HCT116 (cell line): ENCODE results near the gene ZNF180. TPM values are rescaled to one million over a fixed set of nuclear protein-coding genes. Genes with fewer than 3 reads are reported as not detected.
"Not testable (repeated sequence)": the region's sequence is repeated elsewhere in the genome, so short reads cannot be mapped to it uniquely, and the experiment has no call there.

Source experiments
- ATAC-seq: fragments of 200-7000 bp; cut with Tn5 transposase; 2 replicates; pipeline ENCODE4 v1.9.1; 2020; ENCODE audit warnings: mild to moderate bottlenecking, moderate library complexity
- BruUV-seq: library from RNA; stranded (reverse); fragments of 400-500 nt; replicated peaks from 2 replicates; lab custom pipeline; 2021; lab: Mats Ljungman, UMichigan
- CTCF ChIA-PET: fragments of 300-600 bp; sonication (Branson Sonifier 250); formaldehyde crosslinking; loops from one replicate; lab custom pipeline; 2021; ENCODE audit warnings: antibody characterized with exemption; lab: Charles Lee
- POLR2A ChIA-PET: fragments of 300-600, 350-600 bp; sonication (Branson Sonifier 250); formaldehyde crosslinking; loops from one replicate; lab custom pipeline; 2021; ENCODE audit warnings: antibody characterized with exemption; lab: Charles Lee
- RAD21 ChIA-PET, 2 experiments: fragments of 300-600 bp; sonication (Branson Sonifier 250); formaldehyde crosslinking; loops; one replicate each; lab custom pipeline; 2023; ENCODE audit warnings: low total read pairs in 2 of 2; ENCODE audit not compliant: uncharacterized antibody in 2 of 2, unreplicated experiment in 2 of 2, low non-redundant PET in 1 of 2; lab: Charles Lee
- DNase-seq: peaks from one replicate; pipeline ENCODE4 v3.0.0-alpha.2; 2010; ENCODE audit warnings: low read depth, low spot score
- H2AFZ ChIP-seq: fragments of 200-600 bp; shearing (Covaris generic), sonication (generic); 2 replicates; pipeline ENCODE4 v1.6.1; 2017; ENCODE audit warnings: low read depth, mixed run types, mixed read lengths, antibody characterized with exemption, low read length; ENCODE audit not compliant: poor library complexity, severe bottlenecking
- H3K27ac ChIP-seq: 2 replicates; pipeline ENCODE4 v1.5.1; 2012; ENCODE audit warnings: low read depth, low read length
- H3K27me3 ChIP-seq: fragments of 200-600 bp; sonication (generic); 2 replicates; pipeline ENCODE4 v1.6.1; 2016; ENCODE audit warnings: mixed run types, low read length, mixed read lengths; ENCODE audit not compliant: insufficient read depth
- H3K36me3 ChIP-seq, 2 experiments: fragments of 200-500 bp in 1 of 2; fragments of 200-600 bp in 1 of 2; sonication (Bioruptor generic) in 1 of 2; sonication (generic) in 1 of 2; 2 replicates each; pipeline versions ENCODE4 v1.5.1 to v1.6.1; 2014 to 2016; ENCODE audit warnings: low read length in 2 of 2, inconsistent platforms in 1 of 2, mixed read lengths in 1 of 2, mixed run types in 1 of 2; ENCODE audit not compliant: insufficient read depth in 2 of 2, control insufficient read depth in 1 of 2
- H3K4me1 ChIP-seq, 2 experiments: fragments of 200-600 bp in 1 of 2; sonication (generic) in 1 of 2; 2 replicates each; pipeline versions ENCODE4 v1.5.1 to v1.6.1; 2012 to 2017; ENCODE audit warnings: low read length in 2 of 2, inconsistent platforms in 1 of 2, mild to moderate bottlenecking in 1 of 2, mixed read lengths in 1 of 2, mixed run types in 1 of 2, moderate library complexity in 1 of 2; ENCODE audit not compliant: insufficient read depth in 2 of 2, control insufficient read depth in 1 of 2
- H3K4me2 ChIP-seq: fragments of 200-600 bp; sonication (generic); 2 replicates; pipeline ENCODE4 v1.6.1; 2017; ENCODE audit warnings: mixed run types, low read length, mixed read lengths
- H3K4me3 ChIP-seq, 2 experiments: fragments of 200-600 bp in 1 of 2; sonication (generic) in 1 of 2; replicated peaks in 1 of 2; 2 replicates each; pipeline ENCODE4 v1.5.1; 2011 to 2016; ENCODE audit warnings: low read length in 2 of 2, control low read depth in 1 of 2, low read depth in 1 of 2, mild to moderate bottlenecking in 1 of 2, mixed read lengths in 1 of 2, mixed run types in 1 of 2
- H3K79me2 ChIP-seq: fragments of 200-600 bp; sonication (generic); 2 replicates; pipeline ENCODE4 v1.6.1; 2017; ENCODE audit warnings: mild to moderate bottlenecking, mixed run types, low read length, moderate library complexity, mixed read lengths; ENCODE audit not compliant: insufficient read depth
- H3K9ac ChIP-seq: fragments of 200-600 bp; sonication (generic); 2 replicates; pipeline ENCODE4 v1.6.1; 2016; ENCODE audit warnings: low read length, mixed read lengths
- H3K9me2 ChIP-seq: fragments of 200-600 bp; sonication (generic), shearing (Covaris generic); 2 replicates; pipeline ENCODE4 v1.6.1; 2017; ENCODE audit warnings: mixed run types, mild to moderate bottlenecking, moderate library complexity; ENCODE audit not compliant: insufficient read depth
- H3K9me3 ChIP-seq, 2 experiments: fragments of 200-500 bp in 1 of 2; fragments of 200-600 bp in 1 of 2; sonication (Bioruptor generic) in 1 of 2; sonication (generic) in 1 of 2; 2 replicates each; pipeline ENCODE4 v1.6.1; 2014 to 2017; ENCODE audit warnings: low read length in 2 of 2, mixed read lengths in 2 of 2, inconsistent platforms in 1 of 2, low read depth in 1 of 2, mild to moderate bottlenecking in 1 of 2, mixed run types in 1 of 2, moderate library complexity in 1 of 2; ENCODE audit not compliant: control insufficient read depth in 1 of 2, insufficient read depth in 1 of 2
- H4K20me1 ChIP-seq: fragments of 200-600 bp; sonication (generic), shearing (Covaris generic); 2 replicates; pipeline ENCODE4 v1.6.1; 2017; ENCODE audit warnings: mixed run types, mild to moderate bottlenecking, moderate library complexity; ENCODE audit not compliant: insufficient read depth
- CEBPB ChIP-seq: IDR thresholded peaks from 2 replicates; pipeline ENCODE4 v1.6.1; 2012; ENCODE audit warnings: low read depth
- CTCF ChIP-seq, 3 experiments: fragments of 200-600 bp in 1 of 3; sonication (generic) in 1 of 3; IDR thresholded peaks in 2 of 3; conservative IDR thresholded peaks in 1 of 3; 2 replicates each; pipeline ENCODE4 v1.5.1; 2012 to 2017; ENCODE audit warnings: low read depth in 2 of 3, low read length in 2 of 3, antibody characterized with exemption in 1 of 3, borderline replicate concordance in 1 of 3, control low read depth in 1 of 3, mild to moderate bottlenecking in 1 of 3, mixed read lengths in 1 of 3, mixed run types in 1 of 3, moderate library complexity in 1 of 3; ENCODE audit not compliant: insufficient read depth in 1 of 3
- EZH2phosphoT487 ChIP-seq: fragments of 200-600 bp; IDR thresholded peaks from 2 replicates; pipeline ENCODE4 v1.6.1; 2018; ENCODE audit warnings: antibody characterized with exemption, borderline replicate concordance
- MAX ChIP-seq: IDR thresholded peaks from 2 replicates; pipeline ENCODE4 v1.6.1; 2012
- POLR2A ChIP-seq: IDR thresholded peaks from 2 replicates; pipeline ENCODE4 v1.7.0; 2011; ENCODE audit warnings: borderline replicate concordance; ENCODE audit not compliant: insufficient read depth, insufficient read length; ENCODE audit errors: extremely low read depth
- RAD21 ChIP-seq: IDR thresholded peaks from 2 replicates; pipeline ENCODE4 v1.6.1; 2012; ENCODE audit warnings: low read depth, mild to moderate bottlenecking
- REST ChIP-seq: IDR thresholded peaks from 2 replicates; pipeline ENCODE4 v1.6.1; 2012; ENCODE audit warnings: low read depth
- SIN3A ChIP-seq: IDR thresholded peaks from 2 replicates; pipeline ENCODE4 v1.6.1; 2012; ENCODE audit warnings: low read depth
- SP1 ChIP-seq: IDR thresholded peaks from 2 replicates; pipeline ENCODE4 v1.6.1; 2012; ENCODE audit warnings: low read depth
- SRF ChIP-seq: IDR thresholded peaks from 2 replicates; pipeline ENCODE4 v1.6.1; 2012; ENCODE audit warnings: low read depth
- ZNF274 ChIP-seq: fragments of 200-500 bp; sonication (Bioruptor generic); IDR thresholded peaks from 2 replicates; pipeline ENCODE4 v1.6.1; 2014; ENCODE audit warnings: mild to moderate bottlenecking, low read depth, low read length, inconsistent platforms
- intact Hi-C: fragments of 100-400 bp; cut with micrococcal nuclease; formaldehyde crosslinking; loops from 2 replicates; pipeline ENCODE4 v1.10.0; 2022
- total RNA-seq: library from RNA; stranded (reverse); gene quantifications from one replicate; pipeline ENCODE4 v1.2.1, GENCODE V29; 2021; ENCODE audit not compliant: unreplicated experiment

The ZNF180 gene
- total RNA-seq, 1 experiment from 2014 or later, result 7.3 TPM

- no peak for TF ChIP-seq CTCF (IDR thresholded peaks at IDR 0.05 in 2 of 3, conservative IDR thresholded peaks at IDR 0.05 in 1 of 3; ENCODE audit: borderline replicate concordance in 1 of 3, insufficient read depth in 1 of 3, low read depth in 2 of 3, low read length in 2 of 3)
- no peak for TF ChIP-seq SRF
- TF ChIP-seq POLR2A, result no peak
- TF ChIP-seq RAD21, result no peak
- TF ChIP-seq REST, result no peak
- no peak for TF ChIP-seq EZH2phosphoT487
- TF ChIP-seq CEBPB, result no peak
- no peak for TF ChIP-seq SIN3A
- TF ChIP-seq ZNF274, result peak; percentile 100
- TF ChIP-seq SP1, result no peak
- TF ChIP-seq MAX, result no peak
These were observed 23.5 kb downstream of the ZNF180 start (continued) for GRCh38 chr19:44476559-44477408.

- H3K79me2 ChIP-seq, H3K4me3 ChIP-seq, H3K27ac ChIP-seq, intact Hi-C loops, H4K20me1 ChIP-seq, H3K4me1 ChIP-seq, H3K9ac ChIP-seq, H3K4me2 ChIP-seq, ATAC-seq, H3K27me3 ChIP-seq, H2AFZ ChIP-seq, BruUV-seq, DNase-seq, CTCF ChIA-PET, RAD21 ChIA-PET, POLR2A ChIA-PET, H3K36me3 ChIP-seq, H3K9me2 ChIP-seq: not testable (repeated sequence)
- H3K9me3 ChIP-seq, result peaks cover 5 to 12% of the 10 kb centered on the region in 2 experiments; a peak in 3 of 4 replicates
These were observed 31.6 kb downstream of the ZNF180 start for GRCh38 chr19:44468730-44469129.

GRCh38 chr19:44462600-44463286, 37.6 kb downstream of the ZNF180 start:
- H4K20me1 ChIP-seq, H3K27me3 ChIP-seq, H3K27ac ChIP-seq, H3K4me1 ChIP-seq, ATAC-seq, H2AFZ ChIP-seq, H3K79me2 ChIP-seq, BruUV-seq, H3K9me3 ChIP-seq, POLR2A ChIA-PET, CTCF ChIA-PET, H3K4me2 ChIP-seq, intact Hi-C loops, H3K36me3 ChIP-seq, H3K9me2 ChIP-seq, H3K4me3 ChIP-seq, H3K9ac ChIP-seq, RAD21 ChIA-PET, DNase-seq: not testable (repeated sequence)
